ENCODE data around the gene PRKAG2.

GRCh38 chr7:151897161-151897731, 20.3 kb upstream of the PRKAG2 start:
- TF ChIP-seq CTCF (IDR thresholded peaks at IDR 0.05) (no peak), POLR2AphosphoS5 (IDR thresholded peaks at IDR 0.05) (no peak), EP300 (IDR thresholded peaks at IDR 0.05; ENCODE audit: low read depth) (no peak), POLR2A (IDR thresholded peaks at IDR 0.05) (no peak)

Data from transverse colon (tissue), 4 donors.